Right lobe of liver (tissue), 6 donors: Measurements from ENCODE around the gene BRSK2. TPM values are rescaled to one million over a fixed set of nuclear protein-coding genes. Genes with fewer than 3 reads are reported as not detected.

Experiments used
- ATAC-seq, 4 donors: fragments of 200-7000 bp; cut with Tn5 transposase; one replicate each; pipeline ENCODE4 v1.9.1; 2020; ENCODE audit warnings: mild to moderate bottlenecking in 4 of 4, moderate library complexity in 4 of 4
- DNase-seq, 3 donors: peaks; one replicate each; pipeline ENCODE4 v3.0.0-alpha.2; 2020
- H3K27ac ChIP-seq, 3 donors: fragments of 200-600 bp; one replicate each; pipeline ENCODE4 v1.8.0; 2022
- H3K27me3 ChIP-seq, 2 donors: fragments of 200-600 bp; one replicate each; pipeline ENCODE4 v1.8.0; 2022
- H3K36me3 ChIP-seq, 4 donors: fragments of 200-600 bp; sonication (generic) in 1 of 4; one replicate each; pipeline versions ENCODE4 v1.5.1 to v1.8.0; 2017 to 2022; ENCODE audit warnings: control low read depth in 1 of 4
- H3K4me1 ChIP-seq, 4 donors: fragments of 200-600 bp; sonication (generic) in 1 of 4; one replicate each; pipeline versions ENCODE4 v1.5.1 to v1.8.0; 2017 to 2022; ENCODE audit warnings: control low read depth in 1 of 4
- H3K4me3 ChIP-seq, 3 donors: fragments of 200-600 bp; one replicate each; pipeline ENCODE4 v1.8.0; 2022
- H3K9me3 ChIP-seq, 4 donors: fragments of 200-600 bp; sonication (generic) in 1 of 4; one replicate each; pipeline versions ENCODE4 v1.5.1 to v1.8.0; 2017 to 2022; ENCODE audit warnings: control low read depth in 1 of 4
- POLR2A ChIP-seq: fragments of 450-650 bp; IDR thresholded peaks from one replicate; pipeline ENCODE4 v1.6.1; 2017; ENCODE audit warnings: antibody characterized with exemption, mild to moderate bottlenecking
- WGBS: methylation state at CpG from one replicate; pipeline ENCODE4 v1.1.6; 2018; ENCODE audit warnings: low coverage, low lambda C conversion rate; ENCODE audit not compliant: insufficient coverage; ENCODE audit errors: missing lambda C conversion rate; 5-methylcytosine and 5-hydroxymethylcytosine counted together
- intact Hi-C, 2 donors: fragments of 100-400 bp; cut with DNase I; formaldehyde crosslinking; loops; one replicate each; pipeline versions ENCODE4 v1.11.2 to v1.14.1; 2022
- total RNA-seq, 6 experiments: library from RNA; depleted of rRNA in 2 of 6; stranded (reverse); fragments of >200 nt in 2 of 6; fragmentation: NEBNext Ultra II Directional in 3 of 6; extraction: Animal tissue kit (Norgen Biotek cat#: 25700) in 3 of 6; gene quantifications; one replicate each; pipeline versions ENCODE4 v1.1.0 to v1.2.4, GENCODE V29; 2016 to 2023
- TF ChIP-seq, protein P1 (sequence below), 4 donors: fragments of 200-600 bp in 3 of 4; fragments of 450-650 bp in 1 of 4; IDR thresholded peaks; one replicate each; pipeline versions ENCODE4 v1.5.1 to v1.8.0; 2016 to 2022; ENCODE audit warnings: antibody characterized with exemption in 4 of 4, mild to moderate bottlenecking in 2 of 4
- donor health status: DM: no; HTN: yes; CAD: no.
- donor health status: DM: no; HTN: no; CAD: no.
- donor health status: DM: no; HTN: no; CAD: no.
- donor health status: DM: no; HTN: yes; CAD: no.
- donor health status: DM: no; HTN: yes; CAD: no.

Gene BRSK2
- total RNA-seq, 6 experiments from 2014 or later, result 0.12 to 0.49 TPM; not detected in 4

GRCh38 chr11:1444321-1444720 lies 54.6 kb downstream of the BRSK2 start:
- H3K27ac ChIP-seq, result no peak overlapping the region
- 54% methylated on average over 3 of the region's 11 CpGs for WGBS
- no peaks in the 10 kb centered on the region for H3K36me3 ChIP-seq
- no peaks in the 10 kb centered on the region for H3K9me3 ChIP-seq
- intact Hi-C loops, result no loop called here
- DNase-seq (no peak), ATAC-seq (peak in 1 of 4 donors; percentile 21)
- TF ChIP-seq, protein P1, sequence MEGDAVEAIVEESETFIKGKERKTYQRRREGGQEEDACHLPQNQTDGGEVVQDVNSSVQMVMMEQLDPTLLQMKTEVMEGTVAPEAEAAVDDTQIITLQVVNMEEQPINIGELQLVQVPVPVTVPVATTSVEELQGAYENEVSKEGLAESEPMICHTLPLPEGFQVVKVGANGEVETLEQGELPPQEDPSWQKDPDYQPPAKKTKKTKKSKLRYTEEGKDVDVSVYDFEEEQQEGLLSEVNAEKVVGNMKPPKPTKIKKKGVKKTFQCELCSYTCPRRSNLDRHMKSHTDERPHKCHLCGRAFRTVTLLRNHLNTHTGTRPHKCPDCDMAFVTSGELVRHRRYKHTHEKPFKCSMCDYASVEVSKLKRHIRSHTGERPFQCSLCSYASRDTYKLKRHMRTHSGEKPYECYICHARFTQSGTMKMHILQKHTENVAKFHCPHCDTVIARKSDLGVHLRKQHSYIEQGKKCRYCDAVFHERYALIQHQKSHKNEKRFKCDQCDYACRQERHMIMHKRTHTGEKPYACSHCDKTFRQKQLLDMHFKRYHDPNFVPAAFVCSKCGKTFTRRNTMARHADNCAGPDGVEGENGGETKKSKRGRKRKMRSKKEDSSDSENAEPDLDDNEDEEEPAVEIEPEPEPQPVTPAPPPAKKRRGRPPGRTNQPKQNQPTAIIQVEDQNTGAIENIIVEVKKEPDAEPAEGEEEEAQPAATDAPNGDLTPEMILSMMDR (IDR thresholded peaks at IDR 0.05), result no peak
- TF ChIP-seq POLR2A, result no peak
- H3K4me1 ChIP-seq, result no peaks in the 10 kb centered on the region
- no peaks in the 10 kb centered on the region for H3K27me3 ChIP-seq
- H3K4me3 ChIP-seq, result no peak overlapping the region

DNA sequence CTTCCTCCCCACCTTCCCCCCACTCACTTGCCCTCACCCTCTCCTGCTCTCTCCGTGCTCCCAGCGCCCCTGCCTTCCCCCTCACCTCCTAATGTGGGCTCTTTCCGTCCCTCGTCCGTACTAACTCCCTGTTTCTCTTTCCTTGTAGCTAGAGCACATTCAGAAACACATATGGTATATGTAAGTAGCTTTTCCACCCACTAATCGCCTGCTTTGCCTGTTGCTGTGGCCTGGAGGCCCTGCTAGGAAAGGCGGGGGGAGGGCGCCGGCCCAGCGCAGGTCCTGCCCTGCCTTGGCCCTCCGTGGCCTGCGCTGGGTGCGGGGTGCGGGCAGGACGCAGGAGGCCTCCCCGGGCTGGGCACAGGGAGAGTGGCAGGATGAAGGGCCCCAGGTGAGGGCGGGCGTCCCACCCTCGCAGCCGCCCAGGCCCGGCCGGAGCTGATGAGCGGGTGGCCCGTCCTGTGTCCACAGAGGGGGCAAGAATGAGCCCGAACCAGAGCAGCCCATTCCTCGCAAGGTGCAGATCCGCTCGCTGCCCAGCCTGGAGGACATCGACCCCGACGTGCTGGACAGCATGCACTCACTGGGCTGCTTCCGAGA lies 55.2 kb downstream of the BRSK2 start:
- H3K9me3 ChIP-seq, result no peaks in the 10 kb centered on the region
- DNase-seq, result no peak
- H3K4me3 ChIP-seq, result no peak overlapping the region
- TF ChIP-seq POLR2A, result no peak
- TF ChIP-seq, protein P1 (IDR thresholded peaks at IDR 0.05), result no peak
- no peak for ATAC-seq
- H3K4me1 ChIP-seq, result no peaks in the 10 kb centered on the region
- H3K36me3 ChIP-seq, result no peaks in the 10 kb centered on the region
- no peaks in the 10 kb centered on the region for H3K27me3 ChIP-seq
- intact Hi-C loops, result no loop called here
- no peak overlapping the region for H3K27ac ChIP-seq
- WGBS, result 44% methylated on average over 14 of the region's 32 CpGs

GRCh38 chr11:1445741-1446445 lies 56.2 kb downstream of the BRSK2 start:
- no peaks in the 10 kb centered on the region for H3K27me3 ChIP-seq
- no peak overlapping the region for H3K4me3 ChIP-seq
- intact Hi-C loops, result no loop called here
- H3K9me3 ChIP-seq, result no peaks in the 10 kb centered on the region
- no peak for TF ChIP-seq POLR2A
- TF ChIP-seq, protein P1 (IDR thresholded peaks at IDR 0.05), result no peak
- ATAC-seq (peak; percentile 6 to 49 (median 34)), DNase-seq (no peak)
- H3K4me1 ChIP-seq, result no peaks in the 10 kb centered on the region
- WGBS, result 58% methylated on average over 4 of the region's 30 CpGs
- H3K27ac ChIP-seq, result no peak overlapping the region
- H3K36me3 ChIP-seq, result no peaks in the 10 kb centered on the region

- DNase-seq (no peak), ATAC-seq (no peak)
- Histone ChIP-seq H3K27ac (no peak overlapping the region), H3K27me3 (no peaks in the 10 kb centered on the region), H3K4me1 (no peaks in the 10 kb centered on the region), H3K9me3 (no peaks in the 10 kb centered on the region), H3K36me3 (no peaks in the 10 kb centered on the region), H3K4me3 (no peak overlapping the region)
- intact Hi-C loops, result no loop called here
- no CpG with 5 or more reads among the region's 9 CpGs for WGBS
- TF ChIP-seq, protein P1 (IDR thresholded peaks at IDR 0.05), result no peak
Observed at GRCh38 chr11:1446623-1447022, 56.9 kb downstream of the BRSK2 start.
